A204.1 (cell line): ENCODE measurements around the gene DNALI1.

Experiments
- FAIRE-seq: peaks from 2 replicates; lab custom pipeline; 2012; peaks lifted over from hg19 to GRCh38; lab: Jason Lieb, UNC

DNALI1 gene

DNA sequence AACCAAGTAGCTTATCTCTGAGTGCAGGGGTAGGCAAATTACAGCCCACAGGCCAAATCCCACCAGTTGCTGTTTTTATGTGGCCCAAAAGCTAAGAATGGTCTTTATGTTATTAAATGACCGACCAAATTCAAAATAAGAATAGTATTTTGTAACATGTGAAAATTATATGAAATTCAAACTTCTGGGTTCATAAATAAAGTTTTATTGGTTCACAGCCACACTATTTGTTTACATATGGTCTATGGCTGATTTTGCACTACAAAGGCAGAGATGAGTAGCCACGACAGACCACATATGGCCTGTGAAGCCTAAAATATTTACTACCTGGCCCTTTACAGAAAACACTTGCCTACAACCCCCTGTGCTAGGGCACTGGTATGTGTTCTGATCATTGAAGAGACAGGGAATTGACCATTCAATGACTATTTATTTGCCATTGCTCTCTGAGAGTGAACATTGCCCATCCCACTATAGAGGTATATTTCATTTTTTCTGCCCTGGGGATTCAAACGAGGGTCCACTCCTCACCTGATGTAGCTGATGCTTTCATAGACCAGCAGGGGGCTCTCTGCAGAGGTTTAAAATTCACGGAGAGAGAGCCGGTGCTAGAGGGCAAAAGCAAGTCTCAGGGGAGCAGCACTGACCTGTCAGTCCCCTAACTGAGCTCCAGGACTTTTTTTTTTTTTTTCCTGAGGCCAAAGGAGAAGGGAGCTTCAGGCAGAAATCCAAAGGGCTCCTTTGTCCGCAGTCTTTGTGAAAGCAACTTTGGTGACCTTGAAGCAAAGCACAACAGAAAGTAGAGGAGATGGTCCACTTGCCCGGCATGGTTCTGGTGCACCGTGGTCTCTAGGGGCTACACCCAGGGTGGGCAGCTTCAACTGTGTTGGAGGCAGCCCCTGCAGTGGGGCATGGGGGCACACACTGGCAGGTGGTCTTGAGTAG, 46.3 kb downstream of the DNALI1 start:
- FAIRE-seq, result no peak

DNA sequence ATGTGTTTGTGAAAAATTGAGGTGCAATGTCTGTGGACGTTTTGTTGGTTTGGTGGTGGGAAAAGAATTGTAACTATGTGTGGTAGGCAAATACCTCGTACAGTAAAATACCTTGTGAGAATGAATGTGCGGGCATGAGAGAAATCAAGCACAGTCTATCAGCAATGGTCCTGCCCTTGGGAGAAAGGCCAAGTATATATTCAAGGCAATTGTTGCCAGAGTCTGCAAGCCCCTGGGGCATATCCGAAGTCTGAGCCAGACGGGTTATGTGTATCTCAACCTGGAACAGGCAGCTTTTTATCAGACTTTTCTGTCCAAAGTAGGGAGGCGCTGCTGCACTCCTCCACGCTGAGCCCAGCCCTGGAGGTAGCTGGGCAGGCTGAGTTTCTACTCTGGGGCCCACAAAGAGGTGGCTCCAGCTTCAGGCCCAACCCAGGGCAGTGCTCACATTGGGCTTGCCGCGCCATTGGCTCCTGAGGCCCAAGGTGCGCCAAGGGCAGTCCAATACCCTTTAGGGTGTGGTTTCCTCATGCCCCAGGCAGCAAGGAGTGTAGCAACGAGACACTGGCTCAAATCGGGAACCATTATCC, 48.4 kb downstream of the DNALI1 start:
- no peak for FAIRE-seq

DNA sequence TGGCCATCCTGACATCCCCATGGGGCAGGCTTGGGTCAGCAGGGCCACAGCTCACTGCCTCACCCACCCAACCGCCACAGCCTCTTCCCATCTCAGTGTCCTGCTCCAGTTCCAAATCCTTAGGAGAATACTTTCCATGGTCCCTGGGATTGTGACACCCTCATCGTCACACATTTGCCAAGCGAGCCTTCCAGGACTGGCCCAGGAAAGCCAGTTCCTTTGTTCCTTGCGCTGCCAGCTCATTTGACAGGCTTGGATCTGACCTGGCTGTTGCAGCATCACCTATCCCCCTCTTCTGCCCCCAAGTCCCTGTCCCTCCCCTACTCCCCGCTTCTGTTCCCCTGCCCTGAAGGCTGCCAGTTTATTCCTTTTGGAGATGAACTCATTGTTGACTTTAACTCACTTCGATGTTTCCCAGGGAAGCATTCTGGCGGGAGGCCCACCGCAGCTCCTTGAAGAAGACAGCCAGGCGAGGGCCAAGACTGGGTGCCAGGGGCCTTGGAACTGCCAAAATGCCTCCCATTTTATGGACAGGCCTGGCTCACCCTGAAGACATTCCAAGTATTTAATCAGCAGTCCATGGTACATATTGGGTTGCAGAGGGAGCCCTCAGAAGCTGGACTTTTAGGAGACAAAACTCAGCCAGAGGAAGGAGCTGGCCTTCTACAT, 49.2 kb downstream of the DNALI1 start:
- no peak for FAIRE-seq

DNA sequence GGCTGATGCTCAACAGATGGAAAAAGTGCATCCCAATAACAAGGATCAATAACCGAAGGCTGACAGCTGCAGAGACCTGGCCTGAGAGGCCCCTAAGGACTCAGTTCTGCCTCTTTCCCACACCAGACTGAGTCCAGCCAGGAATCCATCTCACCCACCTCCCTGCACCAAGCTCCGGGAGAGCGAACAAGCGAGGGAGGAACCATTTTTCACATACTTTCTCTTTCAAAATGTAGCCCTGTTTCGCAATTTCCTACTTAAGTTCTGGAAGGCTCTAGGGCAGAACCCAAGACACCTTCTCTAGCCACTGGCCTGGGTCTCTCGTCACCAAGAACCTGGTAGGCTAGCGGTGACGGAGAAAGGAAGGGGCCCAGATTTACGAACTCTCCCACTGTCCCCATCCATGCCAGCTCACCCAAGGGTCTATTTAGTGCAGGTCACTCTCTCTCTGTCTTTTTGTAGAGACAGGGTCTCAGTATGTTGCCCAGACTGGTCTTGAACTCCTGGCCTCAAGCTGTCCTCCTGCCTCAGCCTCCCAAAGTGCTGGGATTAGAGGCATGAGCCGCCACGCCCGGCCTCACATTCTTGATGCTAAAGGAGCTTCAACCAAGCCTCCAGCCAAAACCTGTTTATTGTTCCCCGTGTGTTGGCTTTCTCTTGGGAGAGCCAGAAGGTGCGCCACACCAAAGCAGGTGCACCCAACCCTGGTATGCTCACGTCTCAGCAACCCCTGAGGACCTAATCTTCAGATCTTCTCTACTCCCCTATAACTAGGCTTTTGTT, 49.9 kb downstream of the DNALI1 start:
- no peak for FAIRE-seq

DNA sequence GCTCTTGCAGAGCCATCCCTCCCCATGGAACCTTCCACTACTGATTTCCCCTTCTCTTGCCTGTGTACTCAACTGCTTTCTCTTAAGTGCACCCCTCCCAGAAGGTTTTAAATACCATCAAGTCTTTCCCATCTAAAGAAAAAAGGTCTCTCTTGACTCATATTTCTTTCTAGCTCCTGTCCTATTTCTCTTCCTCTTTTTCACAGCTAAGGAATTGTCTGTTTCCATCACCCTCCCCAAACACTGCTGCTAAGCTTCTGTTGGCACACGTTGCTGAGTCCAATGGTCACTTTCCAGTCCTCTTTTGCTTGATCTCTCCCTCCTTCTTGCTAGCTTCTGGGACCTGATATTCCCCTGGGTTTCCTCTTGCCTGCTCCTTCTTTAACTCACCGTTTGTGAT, 52.3 kb downstream of the DNALI1 start:
- no peak for FAIRE-seq

DNA sequence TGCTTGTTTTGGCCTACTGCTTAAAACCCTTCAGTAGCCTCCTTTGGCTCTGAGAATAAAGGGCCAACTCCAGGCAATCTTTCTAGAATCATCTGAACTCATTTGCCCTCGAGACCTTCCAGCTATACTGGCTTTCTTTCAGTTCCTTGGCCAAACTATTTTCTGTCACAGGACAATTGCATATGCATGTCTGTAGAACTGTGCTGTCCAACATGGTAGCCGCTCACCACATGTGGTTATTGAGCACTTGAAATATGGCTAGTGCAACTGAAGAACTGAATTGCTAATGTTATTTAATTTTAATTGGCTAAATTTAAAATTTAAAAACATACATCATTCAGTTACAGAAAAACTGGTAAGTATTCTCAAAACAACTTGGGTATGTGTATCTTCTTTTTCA, 53.3 kb downstream of the DNALI1 start:
- no peak for FAIRE-seq

DNA sequence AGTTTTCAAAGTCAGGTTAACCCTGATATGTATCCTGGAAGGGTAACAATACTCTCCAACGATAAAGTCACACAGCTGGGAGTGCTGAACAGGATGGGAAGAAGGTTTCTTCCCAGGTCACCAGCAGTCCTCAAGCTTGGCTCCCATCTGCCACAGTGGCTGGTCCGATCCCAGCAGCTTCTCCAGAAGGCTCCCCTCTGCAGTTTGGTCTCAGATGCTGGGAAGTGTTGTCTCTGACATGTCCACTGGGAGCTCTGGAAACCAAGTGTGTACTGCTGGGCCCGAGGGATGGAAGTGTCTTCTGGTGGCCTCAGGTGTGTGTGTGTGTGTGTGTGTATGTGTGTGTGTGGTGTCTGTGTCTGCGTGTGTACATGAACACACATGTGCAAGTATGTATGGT, 55.4 kb downstream of the DNALI1 start:
- no peak for FAIRE-seq

DNA sequence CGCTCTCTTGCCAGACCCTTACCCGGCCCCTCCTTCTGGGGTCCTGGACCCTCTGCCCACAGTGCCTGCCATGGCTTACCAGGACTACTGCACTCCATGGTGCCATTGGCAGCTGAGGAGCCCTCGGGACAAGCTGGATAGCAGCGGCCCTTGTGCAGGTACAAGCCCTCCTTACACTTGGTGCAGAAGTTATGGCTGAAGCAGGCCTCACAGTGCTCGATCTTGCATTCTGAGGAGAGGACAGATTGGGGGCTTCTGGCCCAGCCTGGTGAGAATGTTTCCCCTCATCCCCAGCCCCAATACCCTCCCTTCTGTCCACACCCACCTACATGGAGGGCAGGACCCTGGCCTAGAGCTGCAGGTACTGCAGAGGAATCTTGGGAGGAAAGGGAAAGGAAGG, 57.4 kb downstream of the DNALI1 start:
- FAIRE-seq, result no peak

DNA sequence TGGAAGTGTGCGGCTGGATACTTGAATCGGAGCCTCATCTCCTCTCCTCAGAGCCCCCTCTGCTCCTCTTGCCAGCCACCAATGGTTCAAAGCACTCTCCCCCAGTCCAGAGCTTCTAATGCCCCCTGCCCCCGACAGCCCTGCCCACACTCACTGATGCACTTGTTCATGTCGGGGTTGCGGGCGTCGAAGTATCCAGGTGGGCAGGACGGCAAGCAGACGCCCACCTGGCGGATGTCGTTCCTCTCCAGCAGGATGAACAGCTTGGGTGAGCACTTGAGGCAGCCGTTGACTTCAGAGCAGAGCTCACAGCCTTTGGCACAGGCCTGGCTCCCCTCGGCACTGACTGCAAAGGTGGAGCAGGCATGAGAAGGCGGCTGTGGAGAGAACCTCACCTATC, 59.6 kb downstream of the DNALI1 start:
- no peak for FAIRE-seq
